A673 (cell line): ENCODE measurements around the gene MLLT6.

Experiments used
- CTCF ChIP-seq: fragments of 300-800, 200-600 bp; sonication (generic); conservative IDR thresholded peaks from 2 replicates; pipeline ENCODE4 v1.5.1; 2017; ENCODE audit warnings: low read depth, mild to moderate bottlenecking, antibody characterized with exemption, low read length, moderate library complexity, mixed read lengths
- EZH2 ChIP-seq: fragments of 200-600 bp; sonication (generic); IDR thresholded peaks from 2 replicates; pipeline ENCODE4 v1.6.1; 2017; ENCODE audit warnings: borderline replicate concordance, low read depth, mild to moderate bottlenecking, mixed read lengths, antibody characterized with exemption, low read length; ENCODE audit not compliant: poor library complexity, severe bottlenecking

- TF ChIP-seq CTCF (no peak; the same call in 1 of the 2 replicates), EZH2 (no peak)
These were observed 37.3 kb upstream of the MLLT6 start for GRCh38 chr17:38667787-38668122.
